A673 (cell line): ENCODE measurements around the gene ZBED1. TPM values are rescaled to one million over a fixed set of nuclear protein-coding genes. Genes with fewer than 3 reads are reported as not detected.

Experiments used
- BruUV-seq: library from RNA; stranded (reverse); fragments of 400-500 nt; replicated peaks from 2 replicates; lab custom pipeline; 2021; lab: Mats Ljungman, UMichigan
- CTCF ChIA-PET: fragments of 300-600 bp; sonication (Branson Sonifier 250); formaldehyde crosslinking; loops from one replicate; lab custom pipeline; 2022; ENCODE audit warnings: antibody characterized with exemption; lab: Charles Lee
- POLR2A ChIA-PET: fragments of 300-600 bp; sonication (Branson Sonifier 250); formaldehyde crosslinking; loops from one replicate; lab custom pipeline; 2022; ENCODE audit warnings: antibody characterized with exemption; ENCODE audit not compliant: low non-redundant PET; lab: Charles Lee
- DNase-seq: peaks from one replicate; pipeline ENCODE4 v3.0.0-alpha.2; 2015; ENCODE audit warnings: low spot score
- H3K27ac ChIP-seq: fragments of 200-600 bp; sonication (generic); 2 replicates; pipeline ENCODE4 v1.5.1; 2016; ENCODE audit warnings: mixed run types, low read depth, mild to moderate bottlenecking, mixed read lengths, antibody characterized with exemption, low read length; ENCODE audit not compliant: poor library complexity, severe bottlenecking
- H3K27me3 ChIP-seq: fragments of 200-600 bp; sonication (generic); replicated peaks from 2 replicates; pipeline ENCODE4 v1.6.1; 2017; ENCODE audit warnings: mixed run types, low read depth, mild to moderate bottlenecking, mixed read lengths, antibody characterized with exemption, low read length; ENCODE audit not compliant: insufficient read depth, poor library complexity
- H3K36me3 ChIP-seq: fragments of 200-600 bp; sonication (generic); 2 replicates; pipeline ENCODE4 v1.6.1; 2016; ENCODE audit warnings: mixed run types, mild to moderate bottlenecking, mixed read lengths, antibody characterized with exemption, low read length; ENCODE audit not compliant: insufficient read depth, poor library complexity, severe bottlenecking
- H3K4me1 ChIP-seq: fragments of 200-600 bp; sonication (generic); 2 replicates; pipeline ENCODE4 v1.6.1; 2017; ENCODE audit warnings: mixed run types, mild to moderate bottlenecking, mixed read lengths, antibody characterized with exemption, low read length; ENCODE audit not compliant: insufficient read depth, poor library complexity, severe bottlenecking
- H3K4me3 ChIP-seq: fragments of 200-600 bp; sonication (generic); 2 replicates; pipeline ENCODE4 v1.5.1; 2016; ENCODE audit warnings: low read depth, mixed run types, mild to moderate bottlenecking, mixed read lengths, low read length; ENCODE audit not compliant: poor library complexity, severe bottlenecking
- H3K9me3 ChIP-seq: fragments of 200-600 bp; sonication (generic); 2 replicates; pipeline ENCODE4 v1.6.1; 2016; ENCODE audit warnings: mixed run types, low read depth, mild to moderate bottlenecking, mixed read lengths, antibody characterized with exemption, low read length; ENCODE audit not compliant: poor library complexity, severe bottlenecking
- CTCF ChIP-seq: fragments of 300-800, 200-600 bp; sonication (generic); conservative IDR thresholded peaks from 2 replicates; pipeline ENCODE4 v1.5.1; 2017; ENCODE audit warnings: low read depth, mild to moderate bottlenecking, antibody characterized with exemption, low read length, moderate library complexity, mixed read lengths
- EZH2 ChIP-seq: fragments of 200-600 bp; sonication (generic); IDR thresholded peaks from 2 replicates; pipeline ENCODE4 v1.6.1; 2017; ENCODE audit warnings: borderline replicate concordance, low read depth, mild to moderate bottlenecking, mixed read lengths, antibody characterized with exemption, low read length; ENCODE audit not compliant: poor library complexity, severe bottlenecking
- intact Hi-C: fragments of 100-400 bp; cut with micrococcal nuclease; formaldehyde crosslinking; loops from one replicate; pipeline ENCODE4 v1.10.0; 2022; ENCODE audit not compliant: unreplicated experiment
- total RNA-seq: library from RNA; stranded (reverse); gene quantifications from 2 replicates; pipeline ENCODE4 v1.2.3, GENCODE V29; 2021

The ZBED1 gene
- total RNA-seq, 1 experiment from 2014 or later = 37.6 TPM

- Histone ChIP-seq H3K36me3 (no peaks in the 10 kb centered on the region), H3K4me3 (no peak overlapping the region), H3K9me3 (no peaks in the 10 kb centered on the region), H3K27me3 (no peaks in the 10 kb centered on the region), H3K27ac (no peak overlapping the region), H3K4me1 (no peaks in the 10 kb centered on the region)
- no TSS peak for BruUV-seq
- no peak for DNase-seq
- ChIA-PET CTCF (no interaction called here), POLR2A (no interaction called here)
- TF ChIP-seq CTCF = no peak
- TF ChIP-seq EZH2 = no peak
- intact Hi-C loops = no loop called here
Observed at GRCh38 chrX:2445662-2446623, 54.8 kb downstream of the ZBED1 start.

- no TSS peak for BruUV-seq
- Histone ChIP-seq H3K9me3 (no peaks in the 10 kb centered on the region), H3K27ac (no peak overlapping the region), H3K4me3 (no peak overlapping the region), H3K36me3 (no peaks in the 10 kb centered on the region), H3K27me3 (no peaks in the 10 kb centered on the region), H3K4me1 (no peaks in the 10 kb centered on the region)
- intact Hi-C loops = no loop called here
- no peak for TF ChIP-seq EZH2
- TF ChIP-seq CTCF = no peak
- DNase-seq = no peak
- ChIA-PET CTCF (no interaction called here), POLR2A (no interaction called here)
Observed at GRCh38 chrX:2442694-2443093, 58.1 kb downstream of the ZBED1 start.

- intact Hi-C loops = no loop called here
- no peak for TF ChIP-seq CTCF
- no peak for TF ChIP-seq EZH2
- Histone ChIP-seq H3K9me3 (no peaks in the 10 kb centered on the region), H3K27me3 (no peaks in the 10 kb centered on the region), H3K36me3 (no peaks in the 10 kb centered on the region), H3K4me3 (no peak overlapping the region), H3K27ac (no peak overlapping the region), H3K4me1 (no peaks in the 10 kb centered on the region)
- POLR2A ChIA-PET = no interaction called here
- no peak for DNase-seq
- no TSS peak for BruUV-seq
- CTCF ChIA-PET = no interaction called here
Observed at GRCh38 chrX:2441466-2441865, 59.3 kb downstream of the ZBED1 start.
